Measurements from ENCODE around the gene ZNF227.
"Not testable (repeated sequence)": the region's sequence is repeated elsewhere in the genome, so short reads cannot be mapped to it uniquely, and the experiment has no call there.

Gene ZNF227

GRCh38 chr19:44212250-44212865, at the start of gene ZNF227:
TSS of gene ZNF227 (plus strand) at chr19:44212532. CDS start at chr19:44217793, 5,261 bp downstream.
- TF ChIP-seq, protein P1, sequence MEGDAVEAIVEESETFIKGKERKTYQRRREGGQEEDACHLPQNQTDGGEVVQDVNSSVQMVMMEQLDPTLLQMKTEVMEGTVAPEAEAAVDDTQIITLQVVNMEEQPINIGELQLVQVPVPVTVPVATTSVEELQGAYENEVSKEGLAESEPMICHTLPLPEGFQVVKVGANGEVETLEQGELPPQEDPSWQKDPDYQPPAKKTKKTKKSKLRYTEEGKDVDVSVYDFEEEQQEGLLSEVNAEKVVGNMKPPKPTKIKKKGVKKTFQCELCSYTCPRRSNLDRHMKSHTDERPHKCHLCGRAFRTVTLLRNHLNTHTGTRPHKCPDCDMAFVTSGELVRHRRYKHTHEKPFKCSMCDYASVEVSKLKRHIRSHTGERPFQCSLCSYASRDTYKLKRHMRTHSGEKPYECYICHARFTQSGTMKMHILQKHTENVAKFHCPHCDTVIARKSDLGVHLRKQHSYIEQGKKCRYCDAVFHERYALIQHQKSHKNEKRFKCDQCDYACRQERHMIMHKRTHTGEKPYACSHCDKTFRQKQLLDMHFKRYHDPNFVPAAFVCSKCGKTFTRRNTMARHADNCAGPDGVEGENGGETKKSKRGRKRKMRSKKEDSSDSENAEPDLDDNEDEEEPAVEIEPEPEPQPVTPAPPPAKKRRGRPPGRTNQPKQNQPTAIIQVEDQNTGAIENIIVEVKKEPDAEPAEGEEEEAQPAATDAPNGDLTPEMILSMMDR (IDR thresholded peaks at IDR 0.05; ENCODE audit: extremely low read depth, missing control alignments): no peak
- peak; percentile 79 for DNase-seq (ENCODE audit: low spot score)

- TF ChIP-seq, protein P1 (IDR thresholded peaks at IDR 0.05; ENCODE audit: extremely low read depth, missing control alignments): no peak
- no peak for DNase-seq (ENCODE audit: low spot score)
These were observed 48.5 kb upstream of the ZNF227 start for GRCh38 chr19:44163789-44164188.

DNA sequence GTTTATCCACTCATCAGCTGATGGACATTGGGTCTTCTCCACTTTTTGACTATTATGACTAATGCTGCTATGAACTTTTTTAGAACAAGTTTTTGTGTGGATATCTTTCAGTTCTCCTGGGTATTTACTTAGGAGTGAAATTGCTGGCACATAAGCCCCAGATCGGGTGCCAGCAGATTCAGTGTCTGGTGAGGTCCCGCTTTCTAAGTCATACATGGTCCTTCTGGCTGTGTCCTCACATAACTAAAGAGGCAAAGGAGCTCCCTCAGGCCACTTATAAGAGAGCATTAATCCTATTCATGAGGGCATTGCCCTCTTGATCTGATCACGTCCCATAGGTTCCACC, 48.0 kb upstream of the ZNF227 start:
- TF ChIP-seq, protein P1 (IDR thresholded peaks at IDR 0.05; ENCODE audit: extremely low read depth, missing control alignments): no peak
- DNase-seq (ENCODE audit: low spot score): no peak

DNA sequence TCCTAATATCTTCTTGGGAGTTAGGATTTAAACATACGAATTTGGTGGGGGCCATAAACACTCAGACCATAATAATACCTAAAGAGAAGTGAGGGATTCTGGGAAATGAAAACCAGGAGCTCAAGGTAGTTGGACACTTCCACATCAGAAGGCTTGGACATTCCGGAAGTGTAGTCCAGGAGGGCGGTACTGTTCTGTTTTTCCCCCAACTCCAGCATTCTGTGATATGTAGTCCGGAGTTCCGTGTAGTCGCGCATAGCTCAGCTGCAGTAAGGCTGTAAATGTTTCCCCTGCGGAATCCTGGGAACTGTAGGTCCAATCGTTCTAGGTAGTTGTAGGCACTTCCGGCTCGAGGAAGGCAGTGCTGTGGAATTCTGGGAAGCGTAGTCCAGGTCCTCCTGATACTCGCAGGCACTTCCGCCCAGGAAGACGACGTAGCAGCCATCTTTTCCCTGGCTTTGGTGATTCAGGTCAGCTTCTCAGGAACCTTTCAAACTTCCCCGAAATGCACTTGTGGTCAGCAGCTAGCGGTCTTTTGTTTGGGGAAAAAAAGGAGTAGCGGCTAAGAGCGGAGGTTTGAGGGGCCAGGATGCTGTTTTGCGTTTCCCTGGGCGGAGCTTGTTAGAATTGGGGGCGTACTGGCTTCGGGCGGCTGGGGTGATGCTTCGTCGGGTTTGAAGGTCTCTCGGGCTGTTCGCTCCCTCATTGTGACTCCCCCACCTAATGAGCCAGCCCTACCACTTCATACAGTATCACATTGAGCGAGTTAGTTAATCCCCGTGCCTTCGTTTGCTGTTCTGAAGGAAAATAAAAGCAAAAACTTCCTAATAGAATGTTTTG, 47.4 kb upstream of the ZNF227 start, which contains the start of gene ZNF226:
ZNF226 (plus strand) TSS at position 428 of the 840 bp plus-strand sequence. CDS start 4,981 bp downstream, outside the sequence.
- peak; percentile 83 for DNase-seq (ENCODE audit: low spot score)
- TF ChIP-seq, protein P1 (IDR thresholded peaks at IDR 0.05; ENCODE audit: extremely low read depth, missing control alignments): no peak

DNA sequence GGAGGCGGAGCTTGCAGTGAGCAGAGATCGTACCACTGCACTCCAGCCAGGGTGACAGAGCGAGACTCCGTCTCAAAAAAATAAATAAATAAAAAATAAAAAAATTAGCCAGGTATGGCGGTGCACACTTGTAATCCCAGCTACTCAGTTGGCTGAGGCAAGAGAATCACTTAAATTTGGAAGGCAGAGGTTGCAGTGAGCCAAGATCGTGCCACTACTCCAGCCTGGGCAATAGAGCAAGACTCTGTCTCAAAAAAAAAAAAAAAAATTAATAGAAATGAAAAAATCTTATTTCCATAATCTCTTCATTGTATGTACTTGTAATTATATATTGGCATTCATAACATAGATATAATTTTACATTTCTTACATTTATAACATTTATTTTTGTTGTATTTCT, 41.7 kb upstream of the ZNF227 start:
- not testable (repeated sequence) for DNase-seq (ENCODE audit: low spot score)

DNA sequence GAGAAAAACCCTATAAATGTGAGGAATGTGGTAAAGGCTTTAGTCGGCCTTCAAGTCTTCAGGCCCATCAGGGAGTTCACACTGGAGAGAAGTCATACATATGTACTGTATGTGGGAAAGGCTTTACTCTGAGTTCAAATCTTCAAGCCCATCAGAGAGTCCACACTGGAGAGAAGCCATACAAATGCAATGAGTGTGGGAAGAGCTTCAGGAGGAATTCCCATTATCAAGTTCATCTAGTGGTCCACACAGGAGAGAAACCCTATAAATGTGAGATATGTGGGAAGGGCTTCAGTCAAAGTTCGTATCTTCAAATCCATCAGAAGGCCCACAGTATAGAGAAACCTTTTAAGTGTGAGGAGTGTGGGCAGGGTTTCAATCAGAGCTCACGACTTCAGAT, 35.7 kb upstream of the ZNF227 start:
- no peak for DNase-seq (ENCODE audit: low spot score)
- TF ChIP-seq, protein P1 (IDR thresholded peaks at IDR 0.05; ENCODE audit: extremely low read depth, missing control alignments): no peak

GRCh38 chr19:44180968-44181367, 31.4 kb upstream of the ZNF227 start:
- DNase-seq (ENCODE audit: low spot score): no peak
- TF ChIP-seq, protein P1 (IDR thresholded peaks at IDR 0.05; ENCODE audit: extremely low read depth, missing control alignments): no peak
